ENCODE results near the gene WRNIP1.
A peak's percentile ranks its signal among the peaks of the same experiment; 100 is the strongest.
"Not testable (repeated sequence)": the region's sequence is repeated elsewhere in the genome, so short reads cannot be mapped to it uniquely, and the experiment has no call there.

Gene WRNIP1

DNA sequence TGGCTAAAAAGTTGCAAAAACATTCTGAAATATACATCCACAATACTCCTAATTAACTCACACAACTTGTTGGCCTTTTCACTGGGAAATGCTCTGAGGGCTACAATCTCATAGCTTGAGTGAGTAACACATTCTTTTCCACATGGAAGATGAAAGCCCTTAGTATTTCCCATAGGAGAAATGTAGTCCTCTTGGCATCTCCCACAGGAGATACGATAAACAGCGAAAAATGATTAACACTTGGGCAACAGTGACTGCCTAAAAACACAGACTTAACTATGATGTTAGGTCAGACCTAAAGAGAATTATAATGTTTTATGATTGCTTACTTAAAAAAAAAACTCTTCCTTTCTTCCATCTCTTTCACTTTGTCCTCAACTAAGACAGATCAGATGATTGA is 23.4 kb upstream of the WRNIP1 start:
- DNase-seq: no peak

GRCh38 chr6:2743280-2744208 is 21.6 kb upstream of the WRNIP1 start:
- DNase-seq: no peak

DNA sequence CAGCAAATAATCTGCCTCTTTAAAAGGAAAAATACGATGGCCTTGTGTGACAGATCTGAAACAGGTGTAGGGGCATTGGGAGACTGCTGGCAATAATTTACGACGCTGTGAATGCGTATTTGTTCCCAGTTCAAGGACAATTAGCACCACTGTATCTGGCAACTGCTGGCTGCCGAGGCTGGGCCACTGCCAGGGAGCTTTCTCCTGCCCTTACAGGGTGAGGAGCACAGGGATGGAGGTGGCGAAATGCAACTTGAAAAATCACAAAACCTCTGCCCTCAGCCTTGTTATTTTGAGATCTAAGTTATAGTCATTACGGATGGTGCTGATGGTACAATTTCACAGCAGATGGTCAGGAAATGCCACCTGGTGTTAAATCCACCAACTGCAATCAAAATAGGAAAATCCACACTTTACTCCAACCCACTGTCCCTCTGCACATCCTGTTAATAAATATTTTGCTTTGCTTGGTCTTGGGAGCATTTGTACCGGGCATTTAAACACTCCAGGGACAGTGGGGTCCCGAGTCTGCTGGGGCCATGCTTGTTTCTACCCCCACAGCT is 20.9 kb upstream of the WRNIP1 start:
- peak; percentile 61 to 63 for DNase-seq

- DNase-seq: peak in 1 of 2 experiments; percentile 15
Measured at GRCh38 chr6:2744778-2745177, 20.4 kb upstream of the WRNIP1 start.

- no peak for DNase-seq
Measured at GRCh38 chr6:2745246-2745645, 19.9 kb upstream of the WRNIP1 start.

DNA sequence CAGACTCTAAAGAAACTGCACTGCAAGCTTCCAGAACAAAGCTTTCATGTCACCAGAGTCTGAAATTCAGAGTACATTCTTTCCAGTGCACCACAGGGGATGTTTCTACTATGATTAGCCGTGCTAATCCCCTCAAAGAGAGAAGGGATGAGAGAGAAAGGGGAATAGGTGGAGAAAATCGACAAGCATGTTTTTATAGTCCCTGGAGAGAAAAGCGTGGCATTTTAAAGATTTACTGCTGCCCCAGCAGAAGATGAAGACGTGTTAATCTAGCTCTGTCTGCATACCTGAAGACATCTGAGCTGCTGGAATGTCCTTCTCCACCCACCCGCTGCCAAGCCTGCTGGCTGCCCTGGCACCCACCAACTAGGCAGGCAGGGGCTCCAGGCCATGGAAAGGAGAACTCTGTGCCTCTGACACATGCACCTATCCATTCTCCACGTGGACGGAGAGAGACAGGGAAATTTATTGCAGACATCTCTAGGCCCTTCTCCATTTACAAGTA is 18.6 kb upstream of the WRNIP1 start:
- no peak for DNase-seq

GRCh38 chr6:2748183-2748582 is 17.0 kb upstream of the WRNIP1 start:
- DNase-seq: no peak

- peak; percentile 41 to 45 for DNase-seq
Measured at GRCh38 chr6:2749969-2750600, 15.1 kb upstream of the WRNIP1 start.

DNA sequence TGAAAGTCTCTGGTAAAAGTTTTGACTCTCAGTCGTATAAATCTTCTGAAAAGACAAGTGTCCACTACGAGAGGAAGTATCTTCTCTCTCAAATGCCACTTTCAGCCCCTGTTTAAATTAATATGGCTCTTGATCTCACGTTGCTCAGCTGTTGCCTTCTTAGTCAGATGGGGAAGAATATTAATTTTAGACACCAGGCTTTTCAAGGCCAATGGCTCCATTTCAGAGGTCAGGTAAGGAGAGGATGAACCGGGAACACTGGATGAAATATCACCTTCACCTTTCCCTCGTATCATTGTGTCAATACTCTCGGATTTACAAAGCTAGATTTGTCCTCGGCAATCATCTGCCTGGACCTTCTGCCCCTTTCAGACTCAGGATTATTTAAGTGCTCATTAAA is 14.4 kb upstream of the WRNIP1 start, which contains the start of gene MYLK4:
MYLK4 (minus strand) TSS at position 91 of the 400 bp plus-strand sequence. CDS start 1,628 bp downstream, outside the sequence.
- no peak for DNase-seq

DNA sequence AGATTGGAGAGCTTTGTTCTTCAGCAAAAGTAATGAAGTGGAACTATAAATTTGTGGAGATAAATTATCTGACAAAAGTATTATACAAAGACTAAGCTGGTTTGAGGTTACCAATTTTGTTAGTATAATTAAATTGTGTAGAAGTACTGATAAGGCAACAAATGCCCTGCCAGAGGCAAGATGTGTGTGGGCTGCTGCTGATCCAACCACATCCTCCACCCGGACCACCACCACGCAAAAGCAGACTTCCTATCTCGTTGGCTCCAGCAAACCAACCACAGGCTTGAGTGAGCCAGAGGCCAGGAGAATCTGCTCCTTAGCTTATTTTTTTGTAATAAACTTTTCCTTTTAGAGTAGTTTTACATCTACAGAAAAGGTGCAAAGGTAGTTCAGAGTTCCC is 13.3 kb upstream of the WRNIP1 start:
- no peak for DNase-seq

- no peak for DNase-seq
Measured at GRCh38 chr6:2752477-2753109, 12.6 kb upstream of the WRNIP1 start.

- no peak for DNase-seq
Measured at GRCh38 chr6:2753110-2753489, 12.1 kb upstream of the WRNIP1 start.

DNA sequence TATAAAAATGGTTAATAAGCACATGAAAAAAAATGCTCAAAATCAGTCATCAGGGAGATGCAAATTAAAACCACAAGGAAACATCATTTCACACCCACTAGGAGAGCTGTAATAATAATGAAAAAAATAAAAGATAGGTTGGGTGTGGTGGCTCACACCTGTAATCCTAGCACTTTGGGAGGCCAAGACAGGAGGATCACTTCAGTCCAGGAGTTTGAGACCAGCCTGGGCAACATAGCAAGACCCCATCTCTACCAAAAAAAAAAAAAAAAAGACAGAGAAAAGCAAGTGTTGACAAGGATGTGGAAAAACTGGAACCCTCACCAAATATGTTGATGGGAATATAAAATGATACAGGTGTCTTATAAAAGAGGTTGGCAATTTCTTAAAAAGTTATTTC is 11.4 kb upstream of the WRNIP1 start:
- no peak for DNase-seq

- no peak for DNase-seq
Measured at GRCh38 chr6:2754393-2754792, 10.8 kb upstream of the WRNIP1 start.

DNA sequence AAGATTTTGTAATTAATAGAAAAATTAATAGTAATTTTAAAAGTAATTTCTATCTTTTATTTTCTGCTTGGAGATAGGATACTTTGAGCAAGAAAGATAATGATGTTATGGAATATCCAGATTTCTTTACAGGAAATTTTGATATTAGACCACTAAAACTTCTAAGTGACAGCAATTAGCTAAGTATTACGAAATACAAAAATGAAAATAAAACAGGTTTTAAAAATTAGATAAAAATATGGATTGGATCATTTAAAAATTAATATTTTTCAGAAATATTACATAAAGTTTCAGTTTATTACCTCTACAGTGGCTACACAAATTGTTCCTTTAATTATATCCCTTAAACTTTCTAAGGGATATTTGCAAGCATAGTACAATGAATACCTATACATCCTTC is 10.3 kb upstream of the WRNIP1 start:
- no peak for DNase-seq

GRCh38 chr6:2755456-2755855 is 9.7 kb upstream of the WRNIP1 start:
- no peak for DNase-seq

- DNase-seq: no peak
Measured at GRCh38 chr6:2756241-2756640, 9.0 kb upstream of the WRNIP1 start.

- no peak for DNase-seq
Measured at GRCh38 chr6:2756687-2757224, 8.4 kb upstream of the WRNIP1 start.

DNA sequence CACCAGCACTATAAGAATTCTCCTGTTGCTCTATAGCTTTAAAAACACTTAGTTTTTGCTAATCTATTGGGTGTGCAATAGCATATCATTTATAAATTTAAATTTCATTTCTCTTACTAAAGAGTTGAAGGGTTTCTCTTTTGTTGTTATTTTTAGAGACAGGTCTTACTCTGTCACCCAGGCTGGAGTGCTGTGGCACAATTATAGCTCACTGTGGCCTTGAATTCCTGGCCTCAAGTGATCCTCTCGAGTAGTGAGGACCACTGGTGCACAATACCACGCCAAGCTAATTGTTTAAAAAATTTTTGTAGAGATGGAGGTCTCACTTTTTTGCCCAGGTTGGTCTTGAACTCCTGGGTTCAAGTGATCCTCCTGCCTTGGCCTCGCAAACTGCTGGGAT is 6.2 kb upstream of the WRNIP1 start:
- DNase-seq: no peak

DNA sequence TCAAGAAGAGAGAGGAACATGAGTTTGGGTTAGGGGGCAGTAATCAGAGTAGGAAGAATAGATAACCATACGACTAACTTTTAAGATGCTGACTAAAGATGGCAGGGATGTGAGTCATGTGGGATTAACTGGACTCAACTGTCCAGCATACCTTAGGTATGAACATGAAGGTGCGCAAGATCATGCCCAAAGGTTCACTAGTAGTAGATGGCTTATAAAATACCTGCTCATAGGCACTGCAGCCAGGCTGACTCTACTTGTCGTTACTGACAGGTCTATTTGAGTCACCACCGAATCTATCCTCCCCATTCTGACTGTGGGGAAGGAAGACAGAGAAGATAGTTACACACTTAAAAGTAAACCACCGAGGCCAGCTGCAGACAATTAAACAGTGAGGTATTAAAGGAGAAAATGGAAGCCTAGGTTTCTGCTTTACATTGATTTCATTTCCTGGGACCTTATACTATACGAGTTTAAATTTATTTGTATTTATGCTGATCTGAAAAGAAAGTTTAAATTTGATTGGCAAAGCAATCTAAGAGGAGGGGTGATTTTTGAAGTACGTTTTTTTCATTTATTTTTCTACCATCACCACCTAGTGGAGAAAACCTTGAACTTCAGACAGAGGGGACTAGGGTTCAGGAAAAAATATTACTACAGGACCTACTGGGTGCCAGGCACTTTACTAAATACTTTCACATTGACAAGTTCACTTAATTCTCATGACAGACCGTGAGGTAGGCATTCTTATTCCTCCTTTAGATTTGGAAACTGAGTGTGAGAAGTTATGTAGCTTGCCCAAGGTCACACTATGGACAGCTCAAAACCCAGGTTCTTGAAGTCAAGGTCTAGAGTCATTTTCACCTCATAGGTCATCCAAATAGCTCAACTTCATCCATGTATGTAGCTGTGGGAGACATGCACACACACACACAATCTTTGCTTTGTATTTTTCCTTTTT is 4.0 kb upstream of the WRNIP1 start:
- no peak for DNase-seq

- not testable (repeated sequence) for DNase-seq
Measured at GRCh38 chr6:2762868-2763267, 2.3 kb upstream of the WRNIP1 start.

Data from SHP77 (cell line).